GM12878 (cell line): ENCODE results near the gene SLC5A2. TPM values are rescaled to one million over a fixed set of nuclear protein-coding genes. Genes with fewer than 3 reads are reported as not detected.

ENCODE experiments used
- ATAC-seq: fragments of 200-7000 bp; cut with Tn5 transposase; 3 replicates; pipeline ENCODE4 v1.9.1; 2020; ENCODE audit warnings: mild to moderate bottlenecking, moderate library complexity
- BruUV-seq: library from RNA; stranded (reverse); fragments of 400-500 nt; replicated peaks from 2 replicates; lab custom pipeline; 2021; lab: Mats Ljungman, UMichigan
- CTCF ChIA-PET: fragments of 300-600 bp; sonication (Branson Sonifier 250); formaldehyde crosslinking; extraction: SDS; loops from one replicate; lab custom pipeline; 2021; ENCODE audit warnings: inconsistent platforms; lab: Yijun Ruan, JAX
- POLR2A ChIA-PET: fragments of 350-600 bp; formaldehyde crosslinking; extraction: SDS; loops from one replicate; lab custom pipeline; 2021; ENCODE audit warnings: inconsistent platforms; lab: Charles Lee
- RAD21 ChIA-PET: fragments of 300-600 bp; sonication (Branson Sonifier 250); formaldehyde crosslinking; loops from one replicate; lab custom pipeline; 2023; ENCODE audit warnings: antibody characterized with exemption; ENCODE audit not compliant: unreplicated experiment; lab: Charles Lee
- SMC1A ChIA-PET: fragments of 300-600 bp; sonication (Branson Sonifier 250); formaldehyde crosslinking; loops from one replicate; lab custom pipeline; 2023; ENCODE audit not compliant: unreplicated experiment, uncharacterized antibody; lab: Charles Lee
- DNase-seq: peaks from one replicate; pipeline ENCODE4 v3.0.0-alpha.2; 2011; ENCODE audit warnings: low read depth, low spot score
- FAIRE-seq: peaks from 3 replicates; lab custom pipeline; 2011; peaks lifted over from hg19 to GRCh38; lab: Jason Lieb, UNC
- H2AFZ ChIP-seq: 2 replicates; pipeline ENCODE4 v1.6.0; 2011; ENCODE audit warnings: low read depth, low read length, control low read depth; ENCODE audit not compliant: control insufficient read depth
- H3K27ac ChIP-seq: 2 replicates; pipeline ENCODE4 v1.5.1; 2011; ENCODE audit warnings: control low read depth; ENCODE audit not compliant: control insufficient read depth, insufficient read depth
- H3K27me3 ChIP-seq, 2 experiments: replicated peaks in 1 of 2; 2 replicates each; pipeline versions ENCODE4 v1.6.0 to v1.6.1; 2011; ENCODE audit warnings: low read length in 1 of 2; ENCODE audit not compliant: control insufficient read depth in 2 of 2, insufficient read depth in 2 of 2
- H3K36me3 ChIP-seq, 2 experiments: 2 replicates each; pipeline ENCODE4 v1.5.1; 2011; ENCODE audit warnings: low read length in 1 of 2; ENCODE audit not compliant: control insufficient read depth in 2 of 2, insufficient read depth in 2 of 2
- H3K4me1 ChIP-seq: 2 replicates; pipeline ENCODE4 v1.6.1; 2011; ENCODE audit warnings: mild to moderate bottlenecking, low read length, moderate library complexity, mixed read lengths; ENCODE audit not compliant: control insufficient read depth, insufficient read depth
- H3K4me2 ChIP-seq: 2 replicates; pipeline ENCODE4 v1.6.0; 2011; ENCODE audit warnings: control low read depth; ENCODE audit not compliant: control insufficient read depth, insufficient read depth
- H3K4me3 ChIP-seq: fragments of 200-600 bp; sonication (generic); 2 replicates; pipeline ENCODE4 v1.5.1; 2016
- H3K79me2 ChIP-seq: 2 replicates; pipeline ENCODE4 v1.6.0; 2011; ENCODE audit warnings: low read length; ENCODE audit not compliant: control insufficient read depth, insufficient read depth
- H3K9ac ChIP-seq: 2 replicates; pipeline ENCODE4 v1.8.0; 2011; ENCODE audit warnings: low read length, control low read depth, mixed read lengths; ENCODE audit not compliant: control insufficient read depth, insufficient read depth
- H3K9me3 ChIP-seq: replicated peaks from 3 replicates; pipeline ENCODE4 v1.5.1; 2011; ENCODE audit warnings: mild to moderate bottlenecking, low read length; ENCODE audit not compliant: control insufficient read depth, insufficient read depth
- H4K20me1 ChIP-seq: 2 replicates; pipeline ENCODE4 v1.6.0; 2011; ENCODE audit not compliant: control insufficient read depth, insufficient read depth
- CBX5 ChIP-seq: sonication (generic); IDR thresholded peaks from 2 replicates; pipeline ENCODE4 v1.6.1; 2016; ENCODE audit warnings: low read depth, moderate library complexity, mild to moderate bottlenecking, inconsistent platforms
- NBN ChIP-seq: fragments of 450-650 bp; IDR thresholded peaks from 2 replicates; pipeline ENCODE4 v1.6.1; 2016
- POLR2A ChIP-seq: IDR thresholded peaks from 2 replicates; pipeline ENCODE4 v1.6.1; 2011; ENCODE audit warnings: low read depth, mild to moderate bottlenecking, low read length
- SIN3A ChIP-seq: IDR thresholded peaks from 2 replicates; pipeline ENCODE4 v1.6.1; 2012; ENCODE audit warnings: low read depth, low read length, improper control_type of control experiment
- WGBS: methylation state at CpG from one replicate; pipeline ENCODE4 v1.1.6; 2016; ENCODE audit warnings: low lambda C conversion rate; ENCODE audit not compliant: insufficient replicate concordance, insufficient coverage; ENCODE audit errors: missing lambda C conversion rate; 5-methylcytosine and 5-hydroxymethylcytosine counted together
- in situ Hi-C: fragments of 300-500 bp; cut with MboI; formaldehyde crosslinking; loops from 9 replicates; pipeline ENCODE4 v1.14.3; 2018; ENCODE audit warnings: mixed read lengths
- intact Hi-C: fragments of 100-400 bp; cut with micrococcal nuclease; formaldehyde crosslinking; loops from one replicate; pipeline ENCODE4 v1.14.2; 2022; ENCODE audit not compliant: unreplicated experiment
- polyA plus RNA-seq, 11 experiments: library from polyadenylated mRNA; depleted of rRNA in 4 of 11; unstranded in 6 of 11; stranded (reverse) in 5 of 11; fragments of >200 nt; fragmentation: Nextera tagmentation in 4 of 11; fragmentation: Illumina TruSeq in 1 of 11; extraction: Ambion mirVana in 4 of 11; extraction: Trizol in 1 of 11; gene quantifications; 1 replicate in 1 of 11; 2 replicates in 10 of 11; pipeline versions ENCODE4 v1.2.1 to v1.2.3, GENCODE V29; 2011 to 2016; ENCODE audit warnings: inconsistent platforms in 2 of 11, missing spikeins in 2 of 11, low read depth in 1 of 11
- total RNA-seq, 4 experiments: library from RNA; depleted of rRNA in 3 of 4; stranded (reverse); fragments of >200 nt in 3 of 4; fragmentation: Illumina TruSeq in 1 of 4; extraction: Trizol in 1 of 4; gene quantifications; 2 replicates each; pipeline versions ENCODE4 v1.2.1 to v1.2.3, GENCODE V29; 2013 to 2021
- TF ChIP-seq, protein P1 (sequence below): IDR thresholded peaks from 2 replicates; pipeline ENCODE4 v1.6.1; 2012; ENCODE audit warnings: low read length, inconsistent platforms

The SLC5A2 gene
- total and polyA plus RNA-seq, 10 of the 15 experiments (the other 5 are each of a cell fraction or from before 2014, with no cell fraction given), result 3.6 to 4.8 (median 4.4) TPM; not detected in 6

DNA sequence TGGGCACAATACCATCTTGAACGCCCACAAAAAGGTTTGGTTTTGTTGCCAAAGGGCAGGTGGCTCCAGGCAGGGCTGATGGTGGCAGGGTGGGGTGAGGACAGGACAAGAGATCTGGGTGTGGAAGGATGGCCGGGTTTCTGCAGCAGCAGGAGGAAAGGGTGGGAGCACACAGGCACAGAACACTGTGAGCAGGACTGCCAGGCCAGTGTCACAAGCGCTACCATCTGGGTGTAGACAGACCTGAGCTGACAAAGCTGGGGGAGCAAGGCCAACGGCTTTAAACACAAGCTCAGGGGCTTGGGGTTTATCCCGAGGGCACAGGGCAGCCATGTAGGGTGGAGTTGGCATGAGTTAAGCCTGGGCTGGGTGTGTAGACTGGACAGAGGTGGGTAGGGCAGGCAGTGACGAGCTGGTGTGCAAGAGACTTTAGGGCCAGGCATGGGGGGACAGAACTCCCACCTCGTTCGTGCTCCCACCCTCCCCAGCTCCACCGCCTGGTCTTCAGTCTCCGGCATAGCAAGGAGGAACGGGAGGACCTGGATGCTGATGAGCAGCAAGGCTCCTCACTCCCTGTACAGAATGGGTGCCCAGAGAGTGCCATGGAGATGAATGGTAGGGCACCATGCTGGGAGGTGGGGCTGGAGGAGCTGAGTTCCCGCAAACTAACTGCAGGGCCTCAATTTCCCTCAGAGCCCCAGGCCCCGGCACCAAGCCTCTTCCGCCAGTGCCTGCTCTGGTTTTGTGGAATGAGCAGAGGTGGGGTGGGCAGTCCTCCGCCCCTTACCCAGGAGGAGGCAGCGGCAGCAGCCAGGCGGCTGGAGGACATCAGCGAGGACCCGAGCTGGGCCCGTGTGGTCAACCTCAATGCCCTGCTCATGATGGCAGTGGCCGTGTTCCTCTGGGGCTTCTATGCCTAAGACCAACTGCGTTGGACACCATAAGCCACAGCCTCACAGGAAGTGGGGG is 7.0 kb downstream of the SLC5A2 start:
- FAIRE-seq, result no peak

More for the DNA sequence above, 7.0 kb downstream of the SLC5A2 start:
- no peak overlapping the region for H3K4me3 ChIP-seq
- no peak overlapping the region for H3K4me2 ChIP-seq
- TSS peak; percentile 36 for BruUV-seq
- in situ Hi-C loops, result no loop called here
- H2AFZ ChIP-seq, result no peak overlapping the region
- no peaks in the 10 kb centered on the region for H3K27me3 ChIP-seq
- SMC1A ChIA-PET, result no interaction called here
- DNase-seq, result no peak
- no peaks in the 10 kb centered on the region for H4K20me1 ChIP-seq
- CTCF ChIA-PET, result interaction anchor here (1.4 kb wide), 1 partner anchor 29 kb away, joined by 4 read pairs; no protein-coding TSS in a partner anchor
- intact Hi-C loops, result no loop called here
- POLR2A ChIA-PET, result no interaction called here
- RAD21 ChIA-PET, result no interaction called here
- TF ChIP-seq CBX5, result no peak
- TF ChIP-seq NBN, result no peak
- TF ChIP-seq, protein P1, sequence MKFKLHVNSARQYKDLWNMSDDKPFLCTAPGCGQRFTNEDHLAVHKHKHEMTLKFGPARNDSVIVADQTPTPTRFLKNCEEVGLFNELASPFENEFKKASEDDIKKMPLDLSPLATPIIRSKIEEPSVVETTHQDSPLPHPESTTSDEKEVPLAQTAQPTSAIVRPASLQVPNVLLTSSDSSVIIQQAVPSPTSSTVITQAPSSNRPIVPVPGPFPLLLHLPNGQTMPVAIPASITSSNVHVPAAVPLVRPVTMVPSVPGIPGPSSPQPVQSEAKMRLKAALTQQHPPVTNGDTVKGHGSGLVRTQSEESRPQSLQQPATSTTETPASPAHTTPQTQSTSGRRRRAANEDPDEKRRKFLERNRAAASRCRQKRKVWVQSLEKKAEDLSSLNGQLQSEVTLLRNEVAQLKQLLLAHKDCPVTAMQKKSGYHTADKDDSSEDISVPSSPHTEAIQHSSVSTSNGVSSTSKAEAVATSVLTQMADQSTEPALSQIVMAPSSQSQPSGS, result no peak
- peak; percentile 39; the same call in 1 of the 2 replicates for TF ChIP-seq POLR2A
- TF ChIP-seq SIN3A, result no peak
- TF ChIP-seq, all 136 proteins: peak for 1
- no peak for ATAC-seq
- H3K9ac ChIP-seq, result no peak overlapping the region
- 84% methylated on average over 22 of the region's 22 CpGs for WGBS
- H3K36me3 ChIP-seq, result no peaks in the 10 kb centered on the region; a peak in 4 of 4 replicates
- H3K9me3 ChIP-seq, result no peaks in the 10 kb centered on the region
- H3K4me1 ChIP-seq, result 0 out of 2 replicates have a peak, but pooled peaks cover 3% of the 10 kb centered on the region
- H3K27ac ChIP-seq, result no peak overlapping the region
- no peaks in the 10 kb centered on the region for H3K79me2 ChIP-seq
